ENCODE data around the gene EYA2.

The EYA2 gene

DNA sequence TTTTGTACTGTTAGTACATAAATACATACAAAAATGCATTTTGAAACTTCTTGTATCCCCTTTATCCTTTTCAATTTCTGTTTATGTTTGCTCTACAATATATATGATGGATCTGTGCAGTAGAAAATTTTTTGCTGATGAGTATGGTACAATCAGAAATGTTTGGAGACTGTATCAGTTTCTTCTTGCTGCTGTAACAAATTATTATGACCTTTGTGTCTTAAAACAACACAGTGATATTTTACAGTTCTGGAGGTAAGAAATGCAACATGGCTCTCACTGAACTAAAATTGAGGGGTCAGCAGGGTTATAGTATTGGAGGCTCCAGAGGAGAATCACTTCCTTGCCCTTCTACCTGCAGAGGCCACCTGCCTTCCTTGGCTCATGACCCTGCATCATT, 184.4 kb downstream of the EYA2 start:
- DNase-seq: no peak

DNA sequence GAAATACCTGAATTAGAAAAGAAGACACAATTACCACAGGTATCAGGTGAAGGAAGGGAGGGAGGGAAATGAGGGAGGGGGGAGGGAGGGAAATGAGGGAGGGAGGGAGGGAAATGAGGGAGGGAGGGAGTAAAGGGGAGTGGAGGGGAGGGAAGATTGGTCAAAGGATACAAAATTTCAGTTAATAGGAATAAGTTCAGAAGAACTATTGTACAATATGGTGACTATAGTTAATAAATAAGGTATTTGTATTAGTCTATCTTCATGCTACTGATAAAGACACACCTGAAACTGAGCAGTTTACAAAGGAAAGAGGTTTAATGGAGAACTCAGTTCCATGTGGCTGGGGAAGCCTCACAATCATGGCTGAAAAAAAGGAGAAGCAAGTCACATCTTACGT, 185.7 kb downstream of the EYA2 start:
- DNase-seq: no peak

DNA sequence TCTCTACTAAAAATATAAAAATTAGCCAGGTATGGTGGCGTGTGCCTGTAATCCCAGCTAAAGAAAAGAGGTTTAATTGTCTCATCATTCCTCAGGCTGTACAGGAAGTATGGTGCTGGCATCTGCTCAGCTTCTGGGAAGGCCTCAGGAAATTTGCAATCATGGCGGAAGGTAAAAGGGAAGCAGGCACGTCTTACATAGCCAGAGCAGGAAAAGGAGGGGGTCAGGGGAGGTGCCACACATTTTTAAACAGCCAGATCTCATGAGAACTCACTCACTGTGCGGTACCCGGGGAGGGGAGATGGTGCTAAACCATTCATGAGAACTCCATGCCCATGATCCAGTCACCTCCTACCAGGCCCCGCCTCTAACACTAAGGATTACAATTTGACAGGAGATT, 191.7 kb downstream of the EYA2 start:
- no peak for DNase-seq

DNA sequence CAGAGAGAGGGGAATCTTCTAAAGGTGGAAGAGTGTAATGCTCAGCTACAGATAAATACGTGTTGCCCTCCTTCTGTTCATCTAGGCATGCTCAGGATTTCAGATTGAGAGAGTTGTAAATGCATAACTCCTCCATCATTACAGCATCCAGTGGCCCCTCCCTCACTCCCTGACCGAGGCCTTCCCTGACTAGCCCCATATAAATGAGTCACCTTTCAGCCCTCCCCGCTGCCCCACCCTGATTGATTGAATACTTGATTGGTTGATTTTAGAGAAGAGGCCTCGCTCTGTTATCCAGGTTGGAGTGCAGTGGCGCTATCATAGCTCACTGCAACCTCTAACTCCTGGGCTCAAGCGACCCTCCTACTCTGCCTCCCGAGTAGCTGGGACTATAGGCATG, 193.7 kb downstream of the EYA2 start:
- no peak for DNase-seq

DNA sequence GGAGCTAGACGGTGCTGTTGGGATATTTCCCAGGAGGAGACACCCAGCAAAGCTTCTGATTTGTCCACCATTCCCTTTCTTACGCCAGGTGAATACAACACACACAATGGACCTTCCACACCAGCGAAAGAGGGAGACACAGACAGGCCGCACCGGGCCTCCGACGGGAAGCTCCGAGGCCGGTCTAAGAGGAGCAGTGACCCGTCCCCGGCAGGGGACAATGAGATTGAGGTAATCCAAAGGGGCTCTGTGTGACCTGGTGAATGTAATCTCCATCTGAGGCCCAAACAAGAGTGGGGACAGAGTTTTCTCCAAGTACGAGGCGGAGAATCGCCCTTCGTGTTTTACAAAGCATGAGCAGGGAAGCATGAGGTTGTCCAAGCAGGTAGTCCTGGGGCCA, 194.5 kb downstream of the EYA2 start:
- no peak for DNase-seq

DNA sequence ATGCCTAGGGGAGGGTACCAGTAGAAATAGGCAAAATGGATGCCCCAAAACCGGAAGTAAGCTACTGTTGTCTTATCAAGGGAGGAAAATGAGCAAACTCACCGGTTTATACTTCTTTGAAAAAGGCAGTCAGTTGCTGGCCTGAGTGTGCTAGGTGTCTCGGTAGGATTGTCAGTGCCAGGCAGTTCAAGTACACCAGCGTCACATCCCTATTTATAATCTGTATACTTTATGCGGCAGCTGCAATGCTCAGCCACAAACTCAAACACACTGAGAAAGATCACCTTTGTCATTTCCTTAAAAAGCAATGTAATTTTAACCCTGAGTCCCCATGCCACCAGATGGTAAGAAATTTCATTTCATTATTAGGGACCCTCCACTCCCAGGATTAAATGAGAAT, 196.2 kb downstream of the EYA2 start:
- no peak for DNase-seq

DNA sequence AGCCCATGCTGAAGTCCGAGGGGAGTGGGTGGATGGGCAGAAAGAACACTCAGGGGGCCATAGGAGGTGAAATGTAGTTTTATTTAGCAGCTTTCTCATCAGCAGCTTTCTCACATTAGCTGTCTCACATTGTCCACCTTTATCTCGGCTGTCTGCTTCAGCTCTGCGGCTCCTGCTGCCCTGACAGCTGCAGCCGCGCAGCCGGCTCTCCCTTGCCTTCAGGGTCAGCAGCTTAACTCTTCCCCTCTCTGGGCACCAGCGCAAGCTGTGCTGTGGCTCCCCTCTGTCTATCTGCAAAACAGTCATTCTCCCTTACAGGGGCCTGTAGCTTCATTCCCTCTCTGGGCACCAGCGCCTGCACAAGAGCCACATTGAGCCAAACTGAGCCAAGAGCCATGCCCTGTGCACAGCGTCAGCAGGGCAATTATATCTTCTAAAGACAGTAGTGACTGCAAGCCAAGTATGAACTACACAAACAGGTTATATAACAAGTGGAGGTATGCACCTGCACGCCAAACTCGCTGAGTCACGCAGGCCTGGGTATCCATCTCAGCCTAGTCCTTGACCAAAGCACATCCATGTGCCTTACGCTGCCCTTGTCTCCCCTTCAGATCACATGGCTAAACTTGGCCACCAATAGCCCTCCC, 198.8 kb downstream of the EYA2 start:
- no peak for DNase-seq

DNA sequence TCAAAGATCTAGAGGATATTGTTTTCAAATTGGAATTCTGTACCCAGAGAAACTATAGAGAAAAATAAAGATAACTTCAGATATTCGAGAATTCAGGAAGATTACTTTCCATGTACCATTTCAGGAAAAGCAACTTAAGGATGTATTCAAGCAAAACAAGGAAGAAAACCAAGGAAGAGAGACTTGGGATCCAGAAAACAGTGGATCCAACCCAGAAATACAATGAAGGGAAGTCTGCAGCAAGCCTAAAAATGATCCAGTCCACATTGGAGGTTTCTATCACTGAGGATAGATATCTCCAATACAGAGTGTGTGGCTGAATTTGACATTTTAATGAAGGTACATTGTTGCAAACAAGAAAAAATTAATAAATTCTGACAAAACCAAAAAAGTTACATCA, 201.0 kb downstream of the EYA2 start:
- no peak for DNase-seq

DNA sequence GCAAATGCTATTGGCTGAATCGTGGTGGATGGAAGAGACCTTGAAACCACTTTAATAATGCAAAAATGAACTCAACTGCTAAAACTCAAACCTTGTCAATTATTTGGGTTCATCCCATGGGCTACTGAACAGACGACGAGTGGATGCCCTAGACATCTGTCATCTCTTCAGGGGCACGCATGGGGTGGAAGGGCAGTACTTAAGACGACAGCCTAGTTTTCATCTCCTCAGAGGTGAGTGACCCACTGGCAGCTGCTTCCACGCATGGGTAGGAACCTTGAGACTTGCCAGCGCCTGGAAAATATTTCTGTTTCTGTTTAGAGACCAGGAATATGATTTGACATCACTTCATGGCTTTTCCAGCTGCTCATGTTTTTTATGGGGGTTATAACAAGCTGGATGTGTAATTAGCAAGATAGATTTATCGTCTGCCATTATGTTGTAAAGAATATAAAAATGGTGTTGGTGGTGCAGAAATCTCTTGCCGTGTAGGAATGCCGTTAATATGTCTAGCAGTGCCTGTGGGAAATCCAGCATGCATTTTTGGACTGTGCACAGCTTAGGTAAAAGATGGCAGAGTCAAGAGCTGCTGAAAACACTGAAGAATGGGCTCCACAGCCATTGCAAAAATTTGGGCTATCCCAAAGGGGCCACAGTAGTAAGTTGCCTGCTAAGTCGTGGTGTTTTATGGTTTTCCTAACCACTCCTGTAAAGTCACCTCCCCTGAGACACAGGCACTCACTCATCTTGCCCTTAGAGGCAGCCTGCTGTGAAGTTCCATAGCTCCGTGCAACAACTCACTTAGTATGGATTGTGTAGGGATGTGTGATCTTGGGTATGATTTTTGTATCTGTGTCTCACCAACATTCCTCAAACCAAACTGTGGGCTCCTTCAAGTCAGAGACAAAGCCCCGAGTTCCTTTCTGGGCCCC, 203.3 kb downstream of the EYA2 start:
- no peak for DNase-seq

DNA sequence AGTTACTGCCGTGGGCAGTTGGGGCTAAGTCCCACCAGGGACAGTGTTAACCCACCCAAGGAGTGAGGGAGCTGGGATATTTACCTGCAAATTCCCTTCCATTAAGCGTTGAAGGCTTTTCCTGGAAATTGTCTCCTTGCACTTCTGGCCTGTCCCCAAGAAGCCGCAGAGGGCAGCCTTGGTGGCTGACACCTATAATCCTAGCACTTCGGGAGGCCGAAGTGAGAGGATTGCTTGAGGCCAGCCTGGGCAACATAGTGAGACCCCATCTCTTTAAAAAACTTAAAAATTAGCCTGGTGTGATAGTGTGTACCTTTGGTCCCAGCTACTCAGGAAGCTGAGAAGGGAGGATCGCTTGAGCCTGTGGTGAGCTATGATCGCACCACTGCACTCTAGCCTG, 204.4 kb downstream of the EYA2 start:
- DNase-seq: no peak

DNA sequence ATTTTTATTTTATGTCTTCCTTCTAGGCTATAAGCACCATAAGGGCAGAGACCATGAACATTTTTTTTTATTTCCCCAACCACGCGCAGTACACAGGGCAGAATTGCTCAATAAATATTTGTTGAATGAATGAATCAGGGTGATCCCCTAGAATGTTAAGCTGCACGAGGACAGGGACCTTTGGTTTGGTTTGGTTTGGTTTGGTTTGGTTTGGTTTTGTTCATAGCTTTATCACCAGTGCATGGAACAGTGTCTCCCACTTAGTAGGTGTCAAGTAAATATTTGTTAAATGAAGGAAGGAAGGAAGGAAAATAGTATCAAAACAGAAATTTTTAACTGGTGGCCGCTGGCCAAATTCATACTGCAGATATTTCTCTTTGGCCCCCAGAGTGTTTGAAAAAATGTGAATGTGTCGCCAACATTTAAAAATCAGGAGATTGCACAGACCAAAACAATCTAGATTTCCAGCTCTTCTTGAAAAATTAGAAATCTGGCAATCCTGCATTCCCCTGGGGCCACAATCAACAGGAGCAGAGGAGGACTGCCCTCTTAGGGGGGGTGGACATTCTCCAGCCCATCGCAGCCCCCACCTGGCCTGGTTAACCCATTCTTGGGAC, 205.3 kb downstream of the EYA2 start:
- no peak for DNase-seq

DNA sequence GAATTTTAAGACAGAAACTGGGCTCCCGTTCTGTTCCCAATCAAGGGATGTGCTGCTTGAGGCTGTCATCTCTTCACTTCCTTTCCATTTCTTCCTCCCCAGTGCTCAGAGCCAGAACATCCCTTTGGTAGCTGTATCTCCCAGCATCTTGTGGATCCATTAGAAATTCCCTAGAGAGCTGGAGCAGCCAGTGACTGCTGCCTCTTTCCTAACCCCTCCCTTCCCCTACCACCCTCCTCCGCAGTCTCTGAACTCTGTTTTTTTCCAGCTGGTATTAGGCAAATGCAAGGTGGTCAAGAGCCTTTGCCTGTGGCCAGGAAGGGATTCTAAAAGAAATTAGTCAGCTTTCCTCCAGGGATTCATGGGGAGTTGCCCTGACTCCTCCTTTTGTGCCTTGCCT, 208.0 kb downstream of the EYA2 start:
- DNase-seq: peak in 1 of 2 experiments; percentile 28

DNA sequence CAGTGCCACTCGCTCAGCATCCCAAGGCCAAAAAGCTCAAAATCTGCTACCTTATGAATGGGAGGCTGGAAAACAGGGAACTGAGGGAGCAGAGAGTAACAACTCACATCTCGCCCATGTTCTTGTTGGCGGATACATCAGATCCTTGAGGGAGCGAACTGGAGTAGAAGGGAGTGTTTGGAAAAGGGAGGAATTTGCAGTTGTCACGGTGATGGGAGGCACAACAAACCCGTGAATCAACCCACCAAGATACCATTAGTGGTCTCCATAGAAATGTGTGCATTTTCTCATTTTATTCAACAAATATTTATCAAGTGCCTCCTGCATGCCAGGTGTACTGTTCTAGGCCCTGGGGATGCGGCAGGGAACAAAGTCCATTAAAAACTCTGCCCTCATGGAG, 212.1 kb downstream of the EYA2 start:
- DNase-seq: no peak

DNA sequence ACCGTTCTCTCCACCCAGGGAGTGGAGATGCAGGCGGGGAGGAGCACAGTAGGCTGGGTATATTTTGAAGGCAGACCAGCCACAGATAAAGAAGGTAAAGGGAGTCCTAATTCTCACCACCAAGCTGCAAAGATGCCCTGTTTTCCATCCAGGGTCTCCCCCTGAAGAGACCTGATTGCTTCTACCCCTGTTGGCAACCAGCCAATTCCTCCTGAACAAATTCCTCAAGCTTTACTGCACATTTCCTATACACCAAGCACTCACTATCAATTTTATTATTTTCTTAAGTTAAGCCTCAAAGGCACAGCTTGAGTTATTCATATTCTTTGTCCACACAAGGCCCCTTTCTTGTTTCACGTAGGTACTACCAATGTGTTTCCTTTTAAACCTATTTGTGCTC, 214.4 kb downstream of the EYA2 start:
- no peak for DNase-seq

DNA sequence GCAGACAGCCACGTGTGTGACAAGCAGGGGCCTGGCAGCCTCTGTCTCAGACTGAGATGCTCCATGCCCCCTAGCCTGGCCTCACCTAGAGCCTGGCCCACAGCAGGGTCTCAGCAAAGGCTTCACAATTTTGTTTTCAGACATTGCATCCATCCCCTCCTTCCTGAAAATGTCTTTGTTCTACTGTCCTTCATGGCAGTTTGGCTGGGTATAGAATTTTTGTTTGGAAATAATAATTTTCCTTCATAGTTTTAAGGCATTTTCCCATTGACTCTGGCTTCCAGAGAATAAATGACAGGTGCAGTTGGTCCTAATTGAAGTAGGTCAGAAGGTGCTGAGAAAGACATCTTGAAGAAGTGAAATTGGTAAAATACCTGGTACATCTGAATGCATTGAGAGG, 216.2 kb downstream of the EYA2 start:
- no peak for DNase-seq

DNA sequence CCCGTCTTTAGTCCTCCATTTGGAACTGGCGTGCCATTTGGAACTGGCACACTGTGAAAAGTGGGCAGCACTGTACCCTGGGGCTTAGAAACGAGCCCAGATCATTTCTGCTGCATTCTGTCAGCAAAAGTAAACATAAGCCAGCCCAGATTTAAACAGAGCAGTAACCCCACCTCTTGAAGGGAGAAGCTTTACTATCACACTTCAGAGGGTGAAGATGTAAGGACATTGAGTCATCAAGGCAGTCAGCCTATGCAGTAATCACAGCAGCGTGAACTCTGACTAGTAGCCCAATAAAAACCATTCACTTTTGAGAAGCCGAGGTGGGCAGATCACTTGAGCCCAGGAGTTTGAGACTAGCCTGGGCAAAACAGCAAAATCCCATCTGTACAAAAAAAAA, 216.9 kb downstream of the EYA2 start:
- DNase-seq: no peak

DNA sequence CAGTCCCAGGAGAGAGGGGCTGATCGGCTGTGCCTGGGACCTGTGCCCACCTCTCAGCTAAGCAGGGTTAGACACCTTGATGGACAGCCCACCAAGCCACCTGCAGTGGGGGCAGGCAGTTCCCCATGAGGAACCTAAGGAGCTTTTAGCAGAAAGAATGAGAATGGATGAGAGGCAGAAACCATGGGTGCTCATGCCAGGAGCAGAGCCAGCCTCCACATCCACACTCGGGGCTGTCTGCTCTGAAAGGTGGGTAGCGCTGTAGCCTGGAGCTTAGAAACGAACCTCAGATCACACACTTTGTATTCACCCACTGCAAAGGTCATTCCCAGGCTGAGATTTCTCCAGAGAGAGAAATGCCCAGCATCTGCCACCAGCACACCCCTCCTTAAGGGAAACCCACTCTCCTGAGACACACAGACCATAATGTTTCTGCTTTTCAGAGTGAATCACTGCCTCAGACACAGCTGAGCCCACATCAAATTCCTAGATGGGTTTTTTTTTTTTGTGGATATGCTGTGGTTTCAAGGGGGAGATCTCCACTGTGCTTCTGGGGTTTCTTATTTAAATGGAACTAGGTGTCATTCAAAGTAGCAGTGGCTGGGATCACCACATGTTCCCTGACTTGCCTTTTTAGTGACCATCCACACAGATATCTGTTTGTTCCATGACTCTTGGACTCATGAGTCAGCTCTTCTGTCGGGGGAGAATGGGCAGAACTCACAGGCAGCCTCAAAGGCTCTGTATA, 218.9 kb downstream of the EYA2 start:
- DNase-seq: no peak

DNA sequence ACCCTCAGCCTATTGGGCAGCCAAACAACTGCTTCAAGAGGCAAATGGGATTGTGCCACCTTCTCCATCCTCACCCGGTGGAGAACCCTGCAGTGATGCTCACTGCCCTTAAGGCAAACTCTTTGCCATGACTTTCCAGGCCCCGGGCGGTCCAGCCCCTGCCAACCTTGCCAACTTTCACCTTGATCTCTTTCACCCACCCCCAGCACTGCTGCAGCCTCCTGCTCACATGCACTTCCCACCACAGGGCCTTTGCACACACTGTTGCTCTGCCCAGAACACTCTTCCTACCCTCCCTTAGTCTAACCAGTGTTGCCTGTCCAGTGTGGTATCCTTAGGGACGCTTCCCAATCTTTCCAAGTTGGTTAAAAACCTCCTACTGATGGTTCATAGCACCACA, 221.1 kb downstream of the EYA2 start:
- DNase-seq: no peak

DNA sequence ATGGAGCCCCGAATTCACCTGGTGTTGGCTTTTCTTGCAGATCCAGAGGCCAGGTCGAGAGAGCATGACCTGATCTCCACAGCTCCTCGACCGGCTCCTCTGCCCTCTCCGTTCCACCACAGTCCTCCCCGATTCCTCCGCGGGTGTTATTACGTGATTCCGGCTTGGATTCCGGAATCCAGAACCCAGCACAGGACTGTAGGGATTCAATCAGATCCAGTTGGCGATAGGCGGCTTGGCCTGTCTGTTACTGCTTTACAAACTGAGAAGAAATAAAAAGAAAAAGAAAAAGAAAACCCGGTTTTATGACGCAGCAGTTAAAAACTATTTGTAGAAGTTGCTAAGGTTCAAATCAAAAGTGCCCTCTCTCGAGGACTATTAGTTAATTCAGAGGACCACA, 222.7 kb downstream of the EYA2 start:
- no peak for DNase-seq

DNA sequence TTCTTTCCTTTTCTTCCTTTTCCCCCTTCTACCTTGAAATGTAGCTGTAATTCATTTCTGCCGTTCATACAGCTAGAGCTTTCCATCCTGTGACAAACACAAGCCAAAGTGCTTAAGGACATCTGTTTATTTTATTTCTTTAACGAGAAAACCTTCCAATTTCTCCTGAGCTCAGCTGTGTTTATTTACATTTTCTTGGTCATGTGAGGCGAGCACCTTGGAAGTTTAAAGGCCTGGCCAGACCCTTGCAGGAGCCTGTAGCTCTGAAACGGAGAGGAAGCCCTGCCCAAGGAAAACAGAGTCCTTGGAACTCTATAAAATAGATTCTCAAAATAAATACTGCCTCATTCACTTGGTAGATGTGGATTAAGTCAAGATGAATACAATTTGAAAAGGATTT, 223.1 kb downstream of the EYA2 start:
- no peak for DNase-seq

DNA sequence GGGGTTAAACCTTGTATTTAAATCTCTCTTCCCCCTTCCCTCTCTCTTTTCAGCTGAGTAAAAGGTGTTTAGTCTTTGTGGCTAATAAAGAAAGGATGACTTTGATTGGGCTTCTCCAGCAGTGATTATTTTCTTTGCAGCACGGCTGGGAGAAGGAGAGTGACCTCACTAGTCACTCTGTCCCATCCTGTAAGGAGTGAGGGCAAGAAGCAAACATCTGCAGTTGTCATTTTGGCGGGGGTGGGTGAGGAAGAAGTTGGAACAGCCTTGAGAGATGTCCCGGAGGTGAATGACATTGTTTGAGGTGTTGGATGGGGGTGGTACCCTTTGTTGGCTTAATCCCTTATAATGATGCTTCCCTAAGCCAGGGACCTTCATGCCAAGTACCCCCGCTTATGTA, 223.6 kb downstream of the EYA2 start:
- no peak for DNase-seq

DNA sequence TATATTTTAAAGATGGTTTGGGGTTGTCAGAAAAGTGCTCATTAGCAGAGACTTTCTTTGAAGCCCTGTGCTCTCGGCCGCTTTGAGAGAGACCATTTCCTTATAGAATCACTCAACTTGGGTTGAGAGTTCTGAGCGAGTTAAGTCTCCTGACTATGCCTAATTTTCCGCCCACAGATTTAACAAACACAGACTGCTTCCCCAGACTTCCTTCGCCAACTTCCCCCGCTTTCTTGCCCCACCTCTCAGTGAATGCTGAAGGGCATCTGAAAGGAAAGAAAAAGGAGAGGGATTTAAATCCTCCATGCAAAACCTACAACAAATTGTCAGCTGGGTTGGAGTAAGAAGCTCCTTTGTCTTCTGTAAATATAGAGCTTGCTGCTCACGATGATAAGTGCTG, 224.0 kb downstream of the EYA2 start:
- no peak for DNase-seq

DNA sequence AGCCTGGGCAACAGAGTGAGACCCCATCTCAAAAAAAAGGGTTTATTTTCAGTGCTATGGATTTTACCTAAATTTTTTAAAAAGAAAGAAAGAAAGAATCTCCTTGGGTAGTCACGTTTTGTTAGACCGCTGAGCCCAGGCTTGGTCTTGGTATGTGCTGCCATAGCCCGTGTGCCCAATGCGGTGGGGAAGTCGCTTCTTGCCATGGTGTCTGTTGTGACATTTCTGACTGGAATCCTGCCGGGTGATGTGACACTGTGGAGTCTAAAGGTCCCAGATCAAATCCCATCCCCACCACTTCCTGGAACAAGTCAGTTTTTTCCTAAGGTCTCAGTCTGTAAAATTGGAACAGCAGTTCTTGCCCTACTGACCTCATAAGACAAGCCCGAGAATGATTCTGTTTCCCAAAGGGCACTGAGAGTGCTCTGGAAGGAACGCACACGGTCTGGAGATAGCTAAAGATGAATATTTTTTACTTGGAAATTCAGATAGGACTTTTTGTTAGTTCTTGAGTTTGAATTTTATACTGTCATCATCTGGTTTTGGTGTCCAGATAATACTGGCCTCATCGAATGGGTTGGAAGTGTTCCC, 225.8 kb downstream of the EYA2 start:
- DNase-seq: no peak

Measured in NCI-H526 (cell line).